HG02970 (cell line): ENCODE results near the gene DNAH1.

Experiments used
- ATAC-seq: cut with Tn5 transposase; IDR thresholded peaks from one replicate; pipeline ENCODE4 v1.9.1; 2021; ENCODE audit warnings: mild to moderate bottlenecking, moderate library complexity, moderate number of reproducible peaks; ENCODE audit not compliant: unreplicated experiment, low FRiP score

DNAH1 gene

DNA sequence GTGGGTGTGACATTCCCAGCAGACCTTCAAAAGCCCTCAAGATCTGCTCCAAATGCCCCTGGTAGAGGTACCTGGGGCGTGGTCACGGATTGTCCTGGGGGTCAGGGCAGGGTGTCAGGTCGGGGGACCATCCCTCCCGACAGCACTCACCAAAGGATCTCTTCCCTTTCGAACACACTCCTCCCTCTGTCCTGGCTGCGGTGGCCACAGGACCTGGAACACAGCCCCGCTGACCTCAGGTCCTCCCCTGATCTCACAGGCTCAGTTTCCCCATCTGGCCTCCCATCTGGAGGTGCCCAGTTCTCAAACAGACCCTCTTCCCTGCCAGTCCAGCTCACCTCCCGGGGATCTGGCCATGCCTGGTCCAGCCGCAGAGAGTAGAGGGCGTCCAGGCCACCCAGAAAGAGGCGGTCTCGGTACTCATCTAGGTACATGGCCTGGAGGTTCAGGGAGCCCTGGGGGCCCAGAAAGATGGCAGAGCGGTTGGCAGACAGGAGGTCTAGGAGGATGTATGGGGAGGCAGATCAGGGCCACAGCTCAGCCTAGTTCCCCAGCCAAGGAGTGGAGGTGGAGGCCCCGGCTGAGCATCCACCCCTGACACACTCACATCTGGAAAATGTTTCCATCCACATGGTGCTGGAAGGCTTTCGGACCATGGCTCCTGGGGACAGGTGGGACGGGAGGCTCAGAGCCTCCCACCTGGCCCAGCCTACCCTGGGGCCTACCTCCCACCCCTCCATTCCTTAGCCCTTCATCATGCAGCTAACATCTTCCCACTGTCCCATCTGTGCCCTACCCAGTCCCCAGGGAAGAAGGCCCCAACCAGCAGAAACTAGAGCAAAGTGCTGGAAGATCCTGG is 126.5 kb downstream of the DNAH1 start:
- ATAC-seq, result no peak

DNA sequence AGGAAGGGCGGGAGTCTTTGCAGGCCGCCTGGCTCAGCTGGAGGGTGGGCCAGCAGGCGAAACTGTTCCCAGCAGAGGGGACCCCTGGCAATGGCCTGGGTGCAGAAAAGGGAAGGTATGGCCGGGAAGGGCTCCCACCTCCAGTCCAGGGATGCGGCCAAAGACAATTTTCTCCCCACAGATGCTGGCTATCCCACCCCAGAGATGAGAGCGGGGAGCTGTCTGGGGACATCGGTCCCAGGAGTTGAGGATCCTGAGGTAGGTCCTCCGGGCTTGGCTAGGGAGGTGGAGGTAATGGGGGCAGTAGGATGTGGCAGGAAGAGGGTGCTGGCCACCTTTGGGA is 127.1 kb downstream of the DNAH1 start:
- no peak for ATAC-seq

GRCh38 chr3:52443791-52444687 is 127.9 kb downstream of the DNAH1 start:
- ATAC-seq, result no peak

DNA sequence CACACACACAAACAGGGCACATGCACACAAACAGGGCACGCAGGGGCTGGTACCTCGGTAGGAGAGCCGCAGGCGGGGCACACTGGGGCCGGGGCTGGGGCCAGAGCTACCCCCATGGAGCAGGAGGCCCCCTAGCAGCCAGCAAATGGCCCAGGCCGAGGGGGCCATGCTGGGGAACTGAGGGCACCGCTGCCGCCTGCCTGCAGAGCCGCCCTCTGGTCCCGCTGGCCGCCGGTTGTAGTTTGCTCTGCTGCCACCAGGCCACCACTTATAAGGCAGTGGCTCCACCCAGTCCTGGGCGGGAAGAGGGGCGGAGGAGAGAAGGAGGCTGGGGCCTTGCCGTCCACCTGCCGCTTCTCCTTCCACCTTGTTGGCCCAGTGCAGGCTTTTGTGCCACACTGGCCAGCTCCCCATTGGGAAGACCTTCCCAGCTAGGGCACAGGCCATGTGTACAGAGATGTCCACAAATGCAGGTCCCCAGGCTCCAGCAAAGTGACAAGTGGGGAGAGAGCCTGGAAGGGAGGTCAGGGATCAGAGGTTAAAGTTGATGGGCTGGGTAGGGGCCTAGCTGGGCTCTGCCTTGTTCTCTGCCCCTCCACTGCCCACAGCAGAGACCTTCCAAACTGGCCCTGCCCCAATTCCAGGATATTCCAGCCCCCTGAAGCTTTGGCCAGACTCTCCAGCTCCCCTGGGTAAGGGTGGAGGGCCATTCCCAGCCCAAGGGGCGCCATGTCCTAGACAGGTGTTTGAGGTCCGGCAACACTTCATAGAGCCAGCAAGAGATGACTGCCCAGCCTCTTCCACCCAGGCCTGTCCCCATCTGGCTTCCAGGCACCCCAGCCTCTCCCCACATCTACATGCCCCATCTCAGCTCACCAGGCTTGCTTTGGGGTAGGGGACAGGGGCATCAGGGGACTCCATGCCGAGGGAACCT is 129.0 kb downstream of the DNAH1 start, which contains the start of gene SEMA3G:
Gene SEMA3G (minus strand): TSS at position 244 of the 934 bp plus-strand sequence. CDS start 76 bp downstream, at position 168.
- no peak for ATAC-seq

GRCh38 chr3:52446042-52446441 is 129.9 kb downstream of the DNAH1 start:
- ATAC-seq, result no peak

DNA sequence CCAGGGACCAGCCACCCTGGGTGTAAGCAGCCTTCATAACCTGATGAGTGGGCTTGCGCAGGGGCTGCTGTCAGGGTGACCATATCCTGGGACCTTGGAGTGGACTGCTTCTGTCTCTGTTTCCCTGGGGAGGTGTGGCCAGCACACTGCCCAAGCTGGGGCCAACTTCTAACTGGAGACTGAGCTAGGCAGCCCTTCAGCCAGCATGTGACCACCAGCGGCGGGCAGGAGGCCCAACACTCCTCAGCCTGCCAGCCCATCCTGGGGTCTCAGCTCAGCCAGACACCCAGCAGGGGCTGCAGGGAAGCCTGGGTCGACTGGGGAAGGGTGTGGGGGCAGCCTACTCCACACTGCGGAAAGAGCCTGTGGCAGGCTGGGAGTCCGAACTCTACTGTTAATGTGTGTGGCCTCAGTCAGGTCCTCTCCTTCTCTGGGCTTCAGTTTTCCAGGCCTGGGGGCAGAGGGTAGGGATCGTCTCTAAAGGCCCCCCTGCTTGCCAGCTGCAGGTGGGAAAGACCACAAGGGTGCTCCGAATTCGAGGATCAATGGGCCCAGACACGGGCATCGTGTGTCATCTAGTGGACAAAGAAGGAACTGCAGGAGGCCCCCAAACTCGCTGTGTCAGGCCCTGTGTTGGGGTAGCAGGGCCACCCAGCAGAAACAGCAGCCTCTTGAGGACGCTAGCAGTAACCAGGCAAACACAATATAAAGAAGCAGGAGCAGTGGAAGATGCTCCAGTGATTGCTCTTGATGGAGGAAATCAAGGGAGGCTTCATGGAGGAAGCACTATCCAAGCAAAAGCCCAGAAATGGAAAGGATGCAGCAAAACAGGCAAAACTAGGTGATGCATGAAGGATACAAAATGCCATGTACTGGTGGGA is 130.8 kb downstream of the DNAH1 start:
- no peak for ATAC-seq

- no peak for ATAC-seq
These were observed 131.6 kb downstream of the DNAH1 start for GRCh38 chr3:52447512-52448355.
